GM21786 (cell line): ENCODE measurements around the gene EFNA5.

Source experiments
- ATAC-seq: cut with Tn5 transposase; IDR thresholded peaks from one replicate; pipeline ENCODE4 v1.9.1; 2021; ENCODE audit not compliant: unreplicated experiment

The EFNA5 gene

GRCh38 chr5:107670932-107671741 is at the start of gene EFNA5:
Gene EFNA5 (minus strand): TSS chr5:107670937.
- ATAC-seq, result peak; percentile 30

GRCh38 chr5:107719034-107719606 is 48.4 kb upstream of the EFNA5 start:
- ATAC-seq, result no peak

GRCh38 chr5:107717816-107718215 is 47.1 kb upstream of the EFNA5 start:
- ATAC-seq, result no peak

- ATAC-seq, result no peak
Measured at GRCh38 chr5:107713228-107713627, 42.5 kb upstream of the EFNA5 start.

GRCh38 chr5:107712359-107712870 is 41.7 kb upstream of the EFNA5 start:
- ATAC-seq, result no peak

GRCh38 chr5:107705402-107706014 is 34.8 kb upstream of the EFNA5 start:
- ATAC-seq, result no peak

GRCh38 chr5:107704681-107705401 is 34.1 kb upstream of the EFNA5 start:
- ATAC-seq, result no peak

- ATAC-seq, result no peak
Measured at GRCh38 chr5:107700481-107700880, 29.7 kb upstream of the EFNA5 start.

GRCh38 chr5:107699425-107699824 is 28.7 kb upstream of the EFNA5 start:
- ATAC-seq, result no peak

GRCh38 chr5:107698286-107698685 is 27.5 kb upstream of the EFNA5 start:
- no peak for ATAC-seq

GRCh38 chr5:107696498-107696897 is 25.8 kb upstream of the EFNA5 start:
- no peak for ATAC-seq

- ATAC-seq, result no peak
Measured at GRCh38 chr5:107696080-107696479, 25.3 kb upstream of the EFNA5 start.

GRCh38 chr5:107687937-107688336 is 17.2 kb upstream of the EFNA5 start:
- no peak for ATAC-seq

- ATAC-seq, result no peak
Measured at GRCh38 chr5:107687404-107687803, 16.7 kb upstream of the EFNA5 start.

GRCh38 chr5:107682533-107682932 is 11.8 kb upstream of the EFNA5 start:
- no peak for ATAC-seq

GRCh38 chr5:107680799-107681198 is 10.1 kb upstream of the EFNA5 start:
- no peak for ATAC-seq

GRCh38 chr5:107680099-107680498 is 9.4 kb upstream of the EFNA5 start:
- ATAC-seq, result no peak

GRCh38 chr5:107676702-107677101 is 6.0 kb upstream of the EFNA5 start:
- ATAC-seq, result no peak

GRCh38 chr5:107675201-107675600 is 4.5 kb upstream of the EFNA5 start:
- ATAC-seq, result no peak

- no peak for ATAC-seq
Measured at GRCh38 chr5:107674655-107675054, 3.9 kb upstream of the EFNA5 start.

- ATAC-seq, result peak; percentile 71
Measured at GRCh38 chr5:107673368-107674136, 2.8 kb upstream of the EFNA5 start.
